ENCODE data around the gene PTPRJ. TPM values are rescaled to one million over a fixed set of nuclear protein-coding genes. Genes with fewer than 3 reads are reported as not detected.

Gene PTPRJ
- total and polyA plus RNA-seq, 2 experiments from 2014 or later = 9.3 to 16.4 TPM

DNA sequence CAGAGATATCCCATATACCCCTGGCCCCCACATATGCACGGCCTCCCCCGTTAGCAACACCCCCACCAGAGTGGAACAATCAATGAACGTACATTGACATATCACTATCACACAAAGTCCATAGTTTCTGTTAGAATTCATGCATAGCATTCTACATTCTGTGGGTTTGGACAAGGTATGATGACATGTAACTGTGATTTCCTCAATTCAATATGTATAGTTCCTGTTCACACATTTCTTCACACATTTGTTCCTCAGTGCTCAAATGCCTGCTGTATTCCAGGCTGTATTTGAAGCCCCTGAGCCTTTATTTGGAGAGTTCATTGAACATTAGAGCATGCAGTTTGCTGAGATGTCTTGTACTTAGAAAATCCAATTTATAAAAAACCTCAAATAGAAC lies 69.9 kb downstream of the PTPRJ start:
- Histone ChIP-seq H3K4me1 (ENCODE audit: insufficient read depth) (peaks cover 24% of the 10 kb centered on the region), H2AFZ (no peak overlapping the region), H3K9me3 (ENCODE audit: low read depth) (no peaks in the 10 kb centered on the region), H3K4me3 (no peak overlapping the region), H3K36me3 (replicated peaks; ENCODE audit: insufficient read depth, low read depth) (no peaks in the 10 kb centered on the region), H3K9me2 (replicated peaks; ENCODE audit: insufficient read depth) (no peaks in the 10 kb centered on the region), H3K27ac (peak overlapping the region; percentile 64), H3K4me2 (no peak overlapping the region), H4K20me1 (ENCODE audit: insufficient read depth, poor library complexity, severe bottlenecking) (no peaks in the 10 kb centered on the region), H3K79me2 (peaks cover 61% of the 10 kb centered on the region), H3K27me3 (no peaks in the 10 kb centered on the region)
- WGBS (ENCODE audit: low lambda C conversion rate, missing lambda C conversion rate) = 81% methylated on average over 3 of the region's 3 CpGs
- TF ChIP-seq EZH2phosphoT487 (IDR thresholded peaks at IDR 0.05; ENCODE audit: low read depth, severe bottlenecking, unreplicated experiment) (no peak), EZH2 (IDR thresholded peaks at IDR 0.05; ENCODE audit: borderline replicate concordance) (no peak)
- TF ChIP-seq, protein P1, sequence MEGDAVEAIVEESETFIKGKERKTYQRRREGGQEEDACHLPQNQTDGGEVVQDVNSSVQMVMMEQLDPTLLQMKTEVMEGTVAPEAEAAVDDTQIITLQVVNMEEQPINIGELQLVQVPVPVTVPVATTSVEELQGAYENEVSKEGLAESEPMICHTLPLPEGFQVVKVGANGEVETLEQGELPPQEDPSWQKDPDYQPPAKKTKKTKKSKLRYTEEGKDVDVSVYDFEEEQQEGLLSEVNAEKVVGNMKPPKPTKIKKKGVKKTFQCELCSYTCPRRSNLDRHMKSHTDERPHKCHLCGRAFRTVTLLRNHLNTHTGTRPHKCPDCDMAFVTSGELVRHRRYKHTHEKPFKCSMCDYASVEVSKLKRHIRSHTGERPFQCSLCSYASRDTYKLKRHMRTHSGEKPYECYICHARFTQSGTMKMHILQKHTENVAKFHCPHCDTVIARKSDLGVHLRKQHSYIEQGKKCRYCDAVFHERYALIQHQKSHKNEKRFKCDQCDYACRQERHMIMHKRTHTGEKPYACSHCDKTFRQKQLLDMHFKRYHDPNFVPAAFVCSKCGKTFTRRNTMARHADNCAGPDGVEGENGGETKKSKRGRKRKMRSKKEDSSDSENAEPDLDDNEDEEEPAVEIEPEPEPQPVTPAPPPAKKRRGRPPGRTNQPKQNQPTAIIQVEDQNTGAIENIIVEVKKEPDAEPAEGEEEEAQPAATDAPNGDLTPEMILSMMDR (IDR thresholded peaks at IDR 0.05; ENCODE audit: poor library complexity) = no peak
- no peak for DNase-seq (ENCODE audit: low spot score)

DNA sequence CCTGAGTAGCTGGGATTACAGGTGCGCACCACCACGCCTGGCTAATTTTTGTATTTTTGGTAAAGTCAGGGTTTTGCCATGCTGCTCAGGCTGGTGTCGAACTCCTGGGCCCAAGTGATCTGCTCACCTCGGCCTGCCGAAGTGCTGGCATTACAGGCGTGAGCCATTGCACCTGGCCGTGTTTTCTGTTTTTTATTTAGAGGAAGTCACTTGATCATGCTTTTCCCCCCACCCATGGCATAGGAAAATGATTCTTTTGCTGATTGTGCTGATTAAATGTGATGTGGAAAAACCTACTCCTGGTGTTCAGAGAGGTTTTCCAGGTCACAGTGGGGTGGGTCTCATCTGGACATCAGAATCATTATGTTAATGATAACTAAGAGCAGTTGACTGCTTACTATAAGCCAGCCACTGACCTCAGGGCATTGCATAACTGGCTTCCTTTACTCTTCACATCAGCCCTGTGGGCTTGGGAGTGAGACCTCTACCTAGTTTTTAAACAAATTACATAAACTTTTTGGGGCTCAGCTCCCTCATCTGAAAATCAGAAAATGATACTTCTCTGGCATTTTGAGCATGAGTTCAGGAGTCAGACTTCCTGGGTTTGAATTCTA lies 71.0 kb downstream of the PTPRJ start:
- Histone ChIP-seq H3K4me1 (ENCODE audit: insufficient read depth) (peaks cover 34% of the 10 kb centered on the region), H3K79me2 (peaks cover 53% of the 10 kb centered on the region), H3K9me3 (ENCODE audit: low read depth) (no peaks in the 10 kb centered on the region), H3K27me3 (no peaks in the 10 kb centered on the region), H3K36me3 (replicated peaks; ENCODE audit: insufficient read depth, low read depth) (no peaks in the 10 kb centered on the region), H2AFZ (no peak overlapping the region), H3K27ac (peak overlapping the region; percentile 64), H3K9me2 (replicated peaks; ENCODE audit: insufficient read depth) (no peaks in the 10 kb centered on the region), H3K4me2 (no peak overlapping the region), H3K4me3 (no peak overlapping the region), H4K20me1 (ENCODE audit: insufficient read depth, poor library complexity, severe bottlenecking) (no peaks in the 10 kb centered on the region)
- WGBS (ENCODE audit: low lambda C conversion rate, missing lambda C conversion rate) = 95% methylated on average over 7 of the region's 7 CpGs
- TF ChIP-seq, protein P1 (IDR thresholded peaks at IDR 0.05; ENCODE audit: poor library complexity) = no peak
- no peak for TF ChIP-seq EZH2 (IDR thresholded peaks at IDR 0.05; ENCODE audit: borderline replicate concordance)
- no peak for TF ChIP-seq EZH2phosphoT487 (IDR thresholded peaks at IDR 0.05; ENCODE audit: low read depth, severe bottlenecking, unreplicated experiment)
- no peak for DNase-seq (ENCODE audit: low spot score)

DNA sequence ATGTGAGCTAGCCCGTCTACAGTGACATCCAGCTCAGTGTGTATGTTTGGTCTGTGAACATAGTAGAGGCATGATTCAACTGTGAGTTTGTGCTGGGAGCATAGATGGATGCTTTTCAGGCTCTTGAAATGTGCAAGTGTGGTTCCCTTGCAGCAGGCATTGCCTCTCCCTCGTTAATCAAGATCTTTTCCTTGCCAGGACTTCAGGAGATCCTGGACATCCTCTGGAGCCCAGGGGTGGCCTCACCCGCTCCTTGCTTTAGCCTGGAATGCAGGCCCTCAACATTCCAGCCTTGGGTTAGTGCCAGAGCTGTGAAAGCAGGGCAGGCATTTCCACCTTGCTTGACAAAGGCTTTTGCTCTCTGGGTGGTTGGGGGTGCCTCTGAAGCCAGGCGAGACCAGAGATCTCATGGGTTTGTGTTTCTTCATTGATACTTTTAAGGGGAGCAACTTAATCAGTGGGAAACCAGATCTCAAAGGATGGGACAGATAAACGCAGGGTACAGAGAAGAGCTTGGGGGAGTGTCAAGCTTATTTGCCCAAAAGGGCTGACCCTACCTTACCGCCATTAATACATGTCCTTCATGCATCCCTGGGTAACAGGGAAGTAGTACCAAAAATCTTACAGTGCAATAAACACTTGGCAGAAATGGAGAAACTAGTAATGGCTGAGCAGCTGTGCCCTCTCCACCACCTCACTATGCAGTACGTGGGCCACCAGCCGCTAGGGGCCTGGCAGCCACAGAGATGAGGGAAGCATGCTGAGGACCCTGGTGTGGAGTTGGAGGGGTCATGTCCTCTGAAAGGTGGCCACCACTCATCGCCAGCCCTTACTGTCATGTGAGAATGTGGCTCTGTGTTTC lies 72.1 kb downstream of the PTPRJ start:
- Histone ChIP-seq H2AFZ (no peak overlapping the region), H3K4me3 (no peak overlapping the region), H4K20me1 (ENCODE audit: insufficient read depth, poor library complexity, severe bottlenecking) (no peaks in the 10 kb centered on the region), H3K27ac (peak overlapping the region; percentile 73), H3K79me2 (peaks cover 55% of the 10 kb centered on the region), H3K27me3 (no peaks in the 10 kb centered on the region), H3K9me2 (replicated peaks; ENCODE audit: insufficient read depth) (no peaks in the 10 kb centered on the region), H3K4me2 (peak overlapping the region; percentile 4), H3K4me1 (ENCODE audit: insufficient read depth) (peaks cover 34% of the 10 kb centered on the region), H3K9me3 (ENCODE audit: low read depth) (no peaks in the 10 kb centered on the region), H3K36me3 (replicated peaks; ENCODE audit: insufficient read depth, low read depth) (no peaks in the 10 kb centered on the region)
- peak; percentile 61 for DNase-seq (ENCODE audit: low spot score)
- WGBS (ENCODE audit: low lambda C conversion rate, missing lambda C conversion rate) = 81% methylated on average over 9 of the region's 9 CpGs
- TF ChIP-seq, protein P1 (IDR thresholded peaks at IDR 0.05; ENCODE audit: poor library complexity) = no peak
- TF ChIP-seq EZH2 (IDR thresholded peaks at IDR 0.05; ENCODE audit: borderline replicate concordance) (no peak), EZH2phosphoT487 (IDR thresholded peaks at IDR 0.05; ENCODE audit: low read depth, severe bottlenecking, unreplicated experiment) (no peak)

Data from hepatocyte (in vitro differentiated cells).